Epithelial cell of esophagus (primary cell): ENCODE results near the gene TNNC1.

ENCODE experiments used
- DNase-seq: peaks from one replicate; pipeline ENCODE4 v3.0.0; 2010; ENCODE audit warnings: low read depth
- H3K4me3 ChIP-seq: 2 replicates; pipeline ENCODE4 v1.5.1; 2011; ENCODE audit warnings: mild to moderate bottlenecking, low read length, control low read depth
- TF ChIP-seq, protein P1 (sequence below): IDR thresholded peaks from 2 replicates; pipeline ENCODE4 v1.5.1; 2011; ENCODE audit warnings: low read depth, mild to moderate bottlenecking, low read length, control low read depth, inconsistent platforms; ENCODE audit not compliant: insufficient read depth; ENCODE audit errors: missing control alignments

The TNNC1 gene

DNA sequence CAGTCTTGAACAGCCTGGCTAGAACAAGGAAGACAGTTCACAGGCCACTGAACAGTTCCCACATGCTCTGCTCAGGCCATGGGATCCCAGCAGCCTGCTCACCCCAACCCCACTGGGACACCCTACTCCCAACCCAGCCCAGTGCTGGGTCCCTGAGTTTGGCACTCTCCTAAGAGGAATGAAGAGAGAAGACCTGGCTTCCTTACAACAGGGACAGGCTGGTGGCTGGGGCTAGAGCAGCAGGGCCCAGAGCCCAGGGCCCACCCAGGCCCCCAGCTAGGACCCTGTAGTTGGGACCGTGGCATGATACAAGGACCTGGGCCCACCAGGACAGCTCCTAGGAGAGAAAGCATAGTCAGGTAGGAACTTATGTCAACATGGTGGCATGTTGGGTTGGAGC lies 52.3 kb downstream of the TNNC1 start:
- no peak for DNase-seq
- TF ChIP-seq, protein P1, sequence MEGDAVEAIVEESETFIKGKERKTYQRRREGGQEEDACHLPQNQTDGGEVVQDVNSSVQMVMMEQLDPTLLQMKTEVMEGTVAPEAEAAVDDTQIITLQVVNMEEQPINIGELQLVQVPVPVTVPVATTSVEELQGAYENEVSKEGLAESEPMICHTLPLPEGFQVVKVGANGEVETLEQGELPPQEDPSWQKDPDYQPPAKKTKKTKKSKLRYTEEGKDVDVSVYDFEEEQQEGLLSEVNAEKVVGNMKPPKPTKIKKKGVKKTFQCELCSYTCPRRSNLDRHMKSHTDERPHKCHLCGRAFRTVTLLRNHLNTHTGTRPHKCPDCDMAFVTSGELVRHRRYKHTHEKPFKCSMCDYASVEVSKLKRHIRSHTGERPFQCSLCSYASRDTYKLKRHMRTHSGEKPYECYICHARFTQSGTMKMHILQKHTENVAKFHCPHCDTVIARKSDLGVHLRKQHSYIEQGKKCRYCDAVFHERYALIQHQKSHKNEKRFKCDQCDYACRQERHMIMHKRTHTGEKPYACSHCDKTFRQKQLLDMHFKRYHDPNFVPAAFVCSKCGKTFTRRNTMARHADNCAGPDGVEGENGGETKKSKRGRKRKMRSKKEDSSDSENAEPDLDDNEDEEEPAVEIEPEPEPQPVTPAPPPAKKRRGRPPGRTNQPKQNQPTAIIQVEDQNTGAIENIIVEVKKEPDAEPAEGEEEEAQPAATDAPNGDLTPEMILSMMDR, result no peak
- no peak overlapping the region for H3K4me3 ChIP-seq
